Panc1 (cell line): ENCODE results near the gene PYGM. TPM values are rescaled to one million over a fixed set of nuclear protein-coding genes. Genes with fewer than 3 reads are reported as not detected.

Experiments
- ATAC-seq: fragments of 200-7000 bp; cut with Tn5 transposase; 2 replicates; pipeline ENCODE4 v1.9.1; 2020; ENCODE audit warnings: mild to moderate bottlenecking, moderate library complexity
- BruUV-seq: library from RNA; stranded (reverse); fragments of 400-500 nt; replicated peaks from 2 replicates; lab custom pipeline; 2021; lab: Mats Ljungman, UMichigan
- CTCF ChIA-PET: fragments of 300-600 bp; sonication (Branson Sonifier 250); formaldehyde crosslinking; loops from one replicate; lab custom pipeline; 2022; ENCODE audit warnings: antibody characterized with exemption; lab: Charles Lee
- POLR2A ChIA-PET: fragments of 300-600 bp; sonication (Branson Sonifier 250); formaldehyde crosslinking; loops from one replicate; lab custom pipeline; 2022; ENCODE audit warnings: antibody characterized with exemption; lab: Charles Lee
- DNase-seq: peaks from one replicate; pipeline ENCODE4 v3.0.0-alpha.2; 2010; ENCODE audit warnings: low read depth, low spot score
- H3K27ac ChIP-seq: 2 replicates; pipeline ENCODE4 v1.5.1; 2011; ENCODE audit warnings: mild to moderate bottlenecking, low read length, inconsistent platforms
- H3K27me3 ChIP-seq: fragments of 200-500 bp; sonication (Bioruptor generic); 2 replicates; pipeline ENCODE4 v1.6.0; 2014; ENCODE audit warnings: low read length, inconsistent platforms; ENCODE audit not compliant: control insufficient read depth, insufficient read depth
- H3K36me3 ChIP-seq: fragments of 200-500 bp; sonication (Bioruptor generic); 2 replicates; pipeline ENCODE4 v1.5.1; 2014; ENCODE audit warnings: inconsistent platforms, mild to moderate bottlenecking, low read length, moderate library complexity; ENCODE audit not compliant: control insufficient read depth, insufficient read depth
- H3K4me1 ChIP-seq: 2 replicates; pipeline ENCODE4 v1.5.1; 2011; ENCODE audit warnings: inconsistent platforms, mild to moderate bottlenecking, low read length, moderate library complexity; ENCODE audit not compliant: control insufficient read depth, insufficient read depth
- H3K4me3 ChIP-seq, 2 experiments: 2 replicates each; pipeline ENCODE4 v1.5.1; 2011 to 2012; ENCODE audit warnings: low read depth in 2 of 2, low read length in 2 of 2, mild to moderate bottlenecking in 2 of 2, inconsistent platforms in 1 of 2, moderate library complexity in 1 of 2
- H3K9me3 ChIP-seq: fragments of 200-500 bp; sonication (Bioruptor generic); 2 replicates; pipeline ENCODE4 v1.5.1; 2014; ENCODE audit warnings: low read depth, mild to moderate bottlenecking, inconsistent platforms, low read length, moderate library complexity; ENCODE audit not compliant: control insufficient read depth, insufficient read depth
- POLR2AphosphoS5 ChIP-seq: IDR thresholded peaks from 2 replicates; pipeline ENCODE4 v1.6.1; 2012; ENCODE audit warnings: mild to moderate bottlenecking, low read depth, low read length, moderate library complexity
- REST ChIP-seq, 2 experiments: IDR thresholded peaks; 2 replicates each; pipeline ENCODE4 v1.6.1; 2011 to 2012; ENCODE audit warnings: low read depth in 2 of 2, control low read depth in 1 of 2, low read length in 1 of 2, mild to moderate bottlenecking in 1 of 2, moderate library complexity in 1 of 2; ENCODE audit not compliant: insufficient read depth in 1 of 2
- SIN3A ChIP-seq: IDR thresholded peaks from 2 replicates; pipeline ENCODE4 v1.6.1; 2012; ENCODE audit warnings: low read depth, mild to moderate bottlenecking, low read length, moderate library complexity, borderline replicate concordance; ENCODE audit not compliant: insufficient read depth
- TCF7L2 ChIP-seq: IDR thresholded peaks from 2 replicates; pipeline ENCODE4 v1.6.1; 2011; ENCODE audit warnings: mild to moderate bottlenecking, low read depth, low read length, inconsistent platforms
- in situ Hi-C: cut with HindIII; loops from 2 replicates; pipeline ENCODE4 v1.10.0; 2016; ENCODE audit warnings: low sequenced_read_pairs, low pct_unique_long_range_greater_than_20kb
- intact Hi-C: fragments of 100-400 bp; cut with micrococcal nuclease; formaldehyde crosslinking; loops from one replicate; pipeline ENCODE4 v1.10.0; 2022; ENCODE audit not compliant: unreplicated experiment
- total RNA-seq: library from RNA; stranded (reverse); gene quantifications from one replicate; pipeline ENCODE4 v1.2.1, GENCODE V29; 2021; ENCODE audit not compliant: unreplicated experiment
- TF ChIP-seq, protein P1 (sequence below): fragments of 450-650 bp; IDR thresholded peaks from 2 replicates; pipeline ENCODE4 v1.5.1; 2017; ENCODE audit warnings: mild to moderate bottlenecking

PYGM gene
- total RNA-seq, 1 experiment from 2014 or later: 0.39 TPM

DNA sequence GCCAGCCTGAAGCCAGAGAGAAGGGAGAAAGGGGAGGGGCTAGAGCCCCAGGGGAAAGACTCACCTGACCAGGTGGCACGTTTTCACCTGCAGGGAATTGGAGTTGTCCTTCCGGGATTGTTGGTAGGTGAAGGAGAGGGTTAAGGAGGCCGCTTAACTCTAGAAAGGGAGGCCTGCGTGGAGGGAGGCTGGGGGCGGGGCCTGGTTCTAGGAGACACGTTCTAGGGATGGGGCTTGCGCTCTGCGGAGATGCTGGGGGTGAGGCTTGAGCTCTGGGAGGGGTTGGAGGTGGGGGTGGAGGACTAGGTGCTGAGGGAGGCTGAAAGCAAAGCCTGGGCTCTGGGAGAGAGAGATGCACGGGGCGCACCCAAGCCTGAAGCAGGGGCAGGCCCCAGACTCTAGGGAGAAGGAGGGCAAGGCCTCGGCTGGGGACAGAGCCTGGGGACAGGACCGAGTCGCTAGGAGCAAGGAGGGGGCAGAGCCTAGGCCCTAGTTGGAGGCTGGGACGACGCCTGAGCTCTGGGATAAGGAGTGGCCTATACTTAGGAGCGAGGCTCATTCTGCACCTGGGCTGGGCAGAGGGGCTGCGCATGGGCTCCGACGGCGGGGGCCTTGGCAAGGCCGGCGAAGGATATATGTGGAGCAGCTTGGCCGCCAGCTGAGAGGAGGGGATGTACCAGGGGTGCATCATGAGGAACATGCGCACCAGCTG is 18.2 kb downstream of the PYGM start:
- no peaks in the 10 kb centered on the region for H3K9me3 ChIP-seq
- ChIA-PET POLR2A (interaction anchor here (0.6 kb wide), 1 partner anchor 71 kb away, joined by 6 read pairs; no protein-coding TSS in a partner anchor), CTCF (interaction anchor here (0.6 to 0.7 kb wide), 2 partner anchors 33 to 53 kb away, joined by 3 to 4 read pairs; no protein-coding TSS in a partner anchor)
- DNase-seq (no peak), ATAC-seq (no peak)
- no peak overlapping the region for H3K27ac ChIP-seq
- TF ChIP-seq REST (IDR thresholded peaks at IDR 0.05; ENCODE audit: insufficient read depth in 1 of 2, low read depth in 2 of 2, low read length in 1 of 2): no peak
- TF ChIP-seq SIN3A: no peak
- no peak for TF ChIP-seq POLR2AphosphoS5
- TF ChIP-seq, protein P1, sequence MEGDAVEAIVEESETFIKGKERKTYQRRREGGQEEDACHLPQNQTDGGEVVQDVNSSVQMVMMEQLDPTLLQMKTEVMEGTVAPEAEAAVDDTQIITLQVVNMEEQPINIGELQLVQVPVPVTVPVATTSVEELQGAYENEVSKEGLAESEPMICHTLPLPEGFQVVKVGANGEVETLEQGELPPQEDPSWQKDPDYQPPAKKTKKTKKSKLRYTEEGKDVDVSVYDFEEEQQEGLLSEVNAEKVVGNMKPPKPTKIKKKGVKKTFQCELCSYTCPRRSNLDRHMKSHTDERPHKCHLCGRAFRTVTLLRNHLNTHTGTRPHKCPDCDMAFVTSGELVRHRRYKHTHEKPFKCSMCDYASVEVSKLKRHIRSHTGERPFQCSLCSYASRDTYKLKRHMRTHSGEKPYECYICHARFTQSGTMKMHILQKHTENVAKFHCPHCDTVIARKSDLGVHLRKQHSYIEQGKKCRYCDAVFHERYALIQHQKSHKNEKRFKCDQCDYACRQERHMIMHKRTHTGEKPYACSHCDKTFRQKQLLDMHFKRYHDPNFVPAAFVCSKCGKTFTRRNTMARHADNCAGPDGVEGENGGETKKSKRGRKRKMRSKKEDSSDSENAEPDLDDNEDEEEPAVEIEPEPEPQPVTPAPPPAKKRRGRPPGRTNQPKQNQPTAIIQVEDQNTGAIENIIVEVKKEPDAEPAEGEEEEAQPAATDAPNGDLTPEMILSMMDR: no peak
- TF ChIP-seq TCF7L2: no peak
- intact Hi-C loops (no loop called here), in situ Hi-C loops (no loop called here)
- no peaks in the 10 kb centered on the region for H3K27me3 ChIP-seq
- H3K4me1 ChIP-seq: peaks cover 13% of the 10 kb centered on the region
- no peak overlapping the region for H3K4me3 ChIP-seq
- H3K36me3 ChIP-seq: no peaks in the 10 kb centered on the region; the same call in 1 of the 2 replicates
- no TSS peak for BruUV-seq

GRCh38 chr11:64739871-64740270 is 19.9 kb downstream of the PYGM start:
- H3K4me1 ChIP-seq: peaks cover 7% of the 10 kb centered on the region
- in situ Hi-C loops (no loop called here), intact Hi-C loops (no loop called here)
- ATAC-seq (no peak), DNase-seq (no peak)
- no peaks in the 10 kb centered on the region for H3K27me3 ChIP-seq
- BruUV-seq: no TSS peak
- ChIA-PET CTCF (no interaction called here), POLR2A (no interaction called here)
- no peaks in the 10 kb centered on the region for H3K9me3 ChIP-seq
- TF ChIP-seq TCF7L2: no peak
- no peak for TF ChIP-seq POLR2AphosphoS5
- no peak for TF ChIP-seq REST (IDR thresholded peaks at IDR 0.05; ENCODE audit: insufficient read depth in 1 of 2, low read depth in 2 of 2, low read length in 1 of 2)
- TF ChIP-seq SIN3A: no peak
- TF ChIP-seq, protein P1: no peak
- H3K36me3 ChIP-seq: no peaks in the 10 kb centered on the region; the same call in 1 of the 2 replicates
- no peak overlapping the region for H3K4me3 ChIP-seq
- H3K27ac ChIP-seq: no peak overlapping the region
